Hypothalamus (tissue), 51 donors: ENCODE measurements around the gene OARD1.
"Not testable (repeated sequence)": the region's sequence is repeated elsewhere in the genome, so short reads cannot be mapped to it uniquely, and the experiment has no call there.

Experiments
- DNase-seq, 51 donors: peaks; one replicate each; lab custom pipeline; 2025; lab: John Stamatoyannopoulos, UW

The OARD1 gene

GRCh38 chr6:41028561-41029412 lies 43.4 kb downstream of the OARD1 start:
- DNase-seq = no peak

- DNase-seq = peak in 49 of 51 donors; percentile 4 to 85 (median 51)
Observed at GRCh38 chr6:41027799-41028560, 44.2 kb downstream of the OARD1 start.

- DNase-seq = no peak
Observed at GRCh38 chr6:41027241-41027640, 44.9 kb downstream of the OARD1 start.

GRCh38 chr6:41025966-41026530 lies 46.1 kb downstream of the OARD1 start:
- DNase-seq = no peak

GRCh38 chr6:41023114-41023513 lies 49.0 kb downstream of the OARD1 start:
- DNase-seq = no peak

- DNase-seq = no peak
Observed at GRCh38 chr6:41022294-41022693, 49.9 kb downstream of the OARD1 start.

- peak in 9 of 51 donors; percentile 3 to 35 (median 11) for DNase-seq
Observed at GRCh38 chr6:41021832-41022231, 50.3 kb downstream of the OARD1 start.

GRCh38 chr6:41017663-41018062 lies 54.5 kb downstream of the OARD1 start:
- DNase-seq = no peak

- DNase-seq = not testable (repeated sequence)
Observed at GRCh38 chr6:41015860-41016259, 56.3 kb downstream of the OARD1 start.

GRCh38 chr6:41014780-41015179 lies 57.4 kb downstream of the OARD1 start:
- DNase-seq = no peak
